WERI-Rb-1 (cell line): ENCODE data around the gene ACACA.

Experiments used
- DNase-seq: peaks from one replicate; pipeline ENCODE4 v3.0.0-alpha.2; 2020
- H3K27ac ChIP-seq: fragments of 250-450 bp; sonication (Bioruptor Pico); 2 replicates; pipeline ENCODE4 v1.5.1; 2020; ENCODE audit warnings: mild to moderate bottlenecking, moderate library complexity
- H3K27me3 ChIP-seq: fragments of 250-450 bp; sonication (Bioruptor Pico); 2 replicates; pipeline ENCODE4 v1.5.1; 2021; ENCODE audit warnings: mild to moderate bottlenecking, low read depth, moderate library complexity; ENCODE audit not compliant: insufficient read depth, severe bottlenecking
- H3K36me3 ChIP-seq: fragments of 250-450 bp; sonication (Bioruptor Pico); 2 replicates; pipeline ENCODE4 v1.5.1; 2020; ENCODE audit warnings: mild to moderate bottlenecking, moderate library complexity
- H3K4me3 ChIP-seq: 2 replicates; pipeline ENCODE4 v1.5.1; 2011; ENCODE audit warnings: low read depth, mild to moderate bottlenecking, control low read depth, low read length
- H3K9me3 ChIP-seq: fragments of 250-450 bp; sonication (Bioruptor Pico); 2 replicates; pipeline ENCODE4 v1.5.1; 2021; ENCODE audit warnings: mild to moderate bottlenecking, moderate library complexity; ENCODE audit not compliant: severe bottlenecking
- CTCF ChIP-seq: IDR thresholded peaks from 2 replicates; pipeline ENCODE4 v1.5.1; 2011; ENCODE audit warnings: low read depth, mild to moderate bottlenecking, control low read depth, inconsistent platforms, low read length

The ACACA gene

GRCh38 chr17:37292429-37293139 lies 114.1 kb downstream of the ACACA start:
- TF ChIP-seq CTCF: no peak
- Histone ChIP-seq H3K27me3 (no peaks in the 10 kb centered on the region), H3K4me3 (no peak overlapping the region), H3K36me3 (peaks cover 2% of the 10 kb centered on the region; the same call in 1 of the 2 replicates), H3K27ac (no peak overlapping the region), H3K9me3 (no peaks in the 10 kb centered on the region)
- no peak for DNase-seq

GRCh38 chr17:37291351-37291750 lies 115.3 kb downstream of the ACACA start:
- no peaks in the 10 kb centered on the region for H3K27me3 ChIP-seq
- no peak overlapping the region for H3K4me3 ChIP-seq
- no peak for TF ChIP-seq CTCF
- H3K9me3 ChIP-seq: no peaks in the 10 kb centered on the region
- DNase-seq: no peak
- peaks cover 2% of the 10 kb centered on the region; the same call in 1 of the 2 replicates for H3K36me3 ChIP-seq
- no peak overlapping the region for H3K27ac ChIP-seq

- Histone ChIP-seq H3K27me3 (no peaks in the 10 kb centered on the region), H3K27ac (no peak overlapping the region), H3K36me3 (peaks cover 26% of the 10 kb centered on the region), H3K4me3 (no peak overlapping the region), H3K9me3 (no peaks in the 10 kb centered on the region)
- no peak for DNase-seq
- TF ChIP-seq CTCF: no peak
Observed at GRCh38 chr17:37286430-37286829, 120.2 kb downstream of the ACACA start.

GRCh38 chr17:37284191-37284590 lies 122.4 kb downstream of the ACACA start:
- no peak for DNase-seq
- H3K27me3 ChIP-seq: no peaks in the 10 kb centered on the region
- peak overlapping the region; percentile 16; the same call in 1 of the 2 replicates for H3K27ac ChIP-seq
- H3K4me3 ChIP-seq: no peak overlapping the region
- no peaks in the 10 kb centered on the region for H3K9me3 ChIP-seq
- H3K36me3 ChIP-seq: peaks cover 39% of the 10 kb centered on the region
- TF ChIP-seq CTCF: no peak

DNA sequence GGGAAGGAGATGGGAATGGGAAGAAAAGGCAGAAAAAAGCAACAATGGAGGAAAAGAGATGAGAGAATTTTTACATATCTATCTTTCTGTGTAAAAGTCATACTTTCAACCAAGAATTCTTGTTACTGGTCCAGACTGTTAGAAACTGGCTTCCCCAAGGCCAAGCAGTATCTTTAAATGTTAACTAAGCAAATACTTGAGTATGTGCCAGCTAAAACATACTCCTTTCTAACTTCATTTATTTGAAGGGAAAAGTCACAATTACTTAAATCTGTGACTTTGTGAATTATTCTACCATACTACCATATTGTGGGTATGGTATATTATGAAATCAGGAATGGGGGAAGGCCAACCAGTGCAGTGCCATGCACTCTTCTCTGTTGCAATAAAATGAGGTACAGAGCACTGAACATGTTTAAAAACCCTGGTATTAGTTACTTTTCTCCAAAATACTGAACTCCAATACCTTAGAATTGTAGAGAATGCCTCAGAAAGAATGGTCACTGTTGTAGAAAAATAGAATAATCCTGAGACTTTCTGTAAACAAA lies 123.1 kb downstream of the ACACA start:
- no peak for DNase-seq
- no peaks in the 10 kb centered on the region for H3K27me3 ChIP-seq
- H3K27ac ChIP-seq: no peak overlapping the region
- no peak for TF ChIP-seq CTCF
- H3K36me3 ChIP-seq: peaks cover 39% of the 10 kb centered on the region
- no peaks in the 10 kb centered on the region for H3K9me3 ChIP-seq
- H3K4me3 ChIP-seq: no peak overlapping the region

DNA sequence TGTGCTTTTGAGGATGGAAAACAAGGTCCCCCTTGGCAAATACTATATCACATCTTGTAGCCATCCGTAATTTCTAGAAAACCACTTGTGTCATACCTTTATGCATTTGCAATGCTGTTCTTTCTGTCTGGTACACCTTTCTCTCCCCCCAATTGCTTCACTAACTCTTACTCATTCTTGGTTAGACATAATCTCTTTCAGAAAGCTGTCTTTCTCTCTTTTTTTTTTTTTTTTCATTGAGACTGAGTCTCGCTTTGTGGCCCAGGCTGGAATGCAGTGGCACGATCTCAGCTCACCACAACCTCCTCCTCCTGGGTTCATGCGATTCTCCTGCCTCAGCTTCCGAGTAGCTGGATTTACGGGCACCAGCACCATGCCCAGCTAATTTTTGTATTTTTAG lies 125.8 kb downstream of the ACACA start:
- H3K27ac ChIP-seq: no peak overlapping the region
- no peaks in the 10 kb centered on the region for H3K27me3 ChIP-seq
- no peak overlapping the region for H3K4me3 ChIP-seq
- no peak for TF ChIP-seq CTCF
- peaks cover 55% of the 10 kb centered on the region for H3K36me3 ChIP-seq
- no peak for DNase-seq
- H3K9me3 ChIP-seq: no peaks in the 10 kb centered on the region
